ENCODE measurements around the gene WDR27.

- TF ChIP-seq POLR2A (IDR thresholded peaks at IDR 0.05) (no peak), CTCF (IDR thresholded peaks at IDR 0.05) (peak in 3 of 12 donors; percentile 23 to 39 (median 25))
Measured at GRCh38 chr6:169654598-169655391, 47.0 kb downstream of the WDR27 start.

Data from heart left ventricle (tissue), 13 donors.